SK-N-MC (cell line): Measurements from ENCODE around the gene NGLY1.

Experiments used
- EZH2 ChIP-seq: fragments of 200-600 bp; sonication (generic); IDR thresholded peaks from one replicate; pipeline ENCODE4 v1.6.1; 2017; ENCODE audit warnings: antibody characterized with exemption
- FOXP2 ChIP-seq: optimal IDR thresholded peaks from 2 replicates; pipeline ENCODE3; 2011; ENCODE audit warnings: mild to moderate bottlenecking, moderate library complexity; ENCODE audit not compliant: insufficient read depth; ENCODE audit errors: extremely low read length, control extremely low read depth
- POLR2AphosphoS5 ChIP-seq: IDR thresholded peaks from 2 replicates; pipeline ENCODE4 v1.6.1; 2012; ENCODE audit warnings: mild to moderate bottlenecking, low read depth, low read length, borderline replicate concordance

- TF ChIP-seq EZH2, result no peak
- no peak; the same call in 1 of the 2 replicates for TF ChIP-seq POLR2AphosphoS5
- TF ChIP-seq FOXP2, result no peak
Measured at GRCh38 chr3:25820816-25821486, 37.7 kb upstream of the NGLY1 start.
